HT1080 (cell line): ENCODE results near the gene CX3CR1. TPM values are rescaled to one million over a fixed set of nuclear protein-coding genes. Genes with fewer than 3 reads are reported as not detected.
"Not testable (repeated sequence)": the region's sequence is repeated elsewhere in the genome, so short reads cannot be mapped to it uniquely, and the experiment has no call there.

ENCODE experiments used
- DNase-seq: peaks from one replicate; pipeline ENCODE4 v3.0.0-alpha.2; 2015; ENCODE audit warnings: low read depth
- total RNA-seq: library from RNA; depleted of rRNA; stranded (reverse); fragments of >200 nt; shearing (Covaris generic); gene quantifications from 2 replicates; pipeline ENCODE4 v1.2.3, GENCODE V29; 2014

The CX3CR1 gene
- total RNA-seq, 1 experiment from 2014 or later: not detected

DNA sequence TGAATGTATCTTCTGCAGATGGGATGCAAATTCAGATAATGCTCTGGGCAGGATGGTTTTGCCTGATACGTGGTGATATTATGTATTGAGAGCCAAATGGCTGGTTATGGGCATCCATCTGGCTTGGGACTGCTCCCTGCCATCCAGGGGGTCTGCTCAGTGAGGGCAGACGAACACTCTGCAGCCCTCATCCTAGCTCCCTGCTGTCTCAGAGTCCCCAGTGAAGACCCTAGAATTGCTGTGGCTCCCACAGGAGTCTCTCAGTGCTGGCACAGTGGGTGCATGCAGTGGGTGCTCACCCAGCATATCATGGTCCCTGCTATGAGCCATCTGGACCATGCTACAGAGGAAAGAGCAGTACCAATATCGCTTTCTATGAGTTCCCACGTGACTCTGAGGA is 10.3 kb downstream of the CX3CR1 start:
- DNase-seq: no peak

DNA sequence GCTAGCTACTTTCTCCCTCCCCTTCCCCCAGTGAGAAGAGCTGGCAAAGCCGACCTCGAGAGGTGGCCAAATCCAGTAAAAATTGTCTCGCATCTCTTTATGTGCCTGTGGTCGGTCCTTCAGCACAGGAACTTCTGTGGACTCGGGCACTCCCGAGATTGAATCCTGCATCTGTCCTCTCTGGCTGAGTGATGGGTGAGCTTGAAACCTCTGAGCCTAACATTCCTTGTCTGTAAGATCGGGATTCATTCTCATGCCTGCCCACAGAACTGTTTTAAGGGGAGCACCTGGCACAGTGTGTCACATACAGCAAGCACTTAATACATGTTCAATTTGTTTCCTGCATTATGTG is 11.3 kb downstream of the CX3CR1 start:
- no peak for DNase-seq

DNA sequence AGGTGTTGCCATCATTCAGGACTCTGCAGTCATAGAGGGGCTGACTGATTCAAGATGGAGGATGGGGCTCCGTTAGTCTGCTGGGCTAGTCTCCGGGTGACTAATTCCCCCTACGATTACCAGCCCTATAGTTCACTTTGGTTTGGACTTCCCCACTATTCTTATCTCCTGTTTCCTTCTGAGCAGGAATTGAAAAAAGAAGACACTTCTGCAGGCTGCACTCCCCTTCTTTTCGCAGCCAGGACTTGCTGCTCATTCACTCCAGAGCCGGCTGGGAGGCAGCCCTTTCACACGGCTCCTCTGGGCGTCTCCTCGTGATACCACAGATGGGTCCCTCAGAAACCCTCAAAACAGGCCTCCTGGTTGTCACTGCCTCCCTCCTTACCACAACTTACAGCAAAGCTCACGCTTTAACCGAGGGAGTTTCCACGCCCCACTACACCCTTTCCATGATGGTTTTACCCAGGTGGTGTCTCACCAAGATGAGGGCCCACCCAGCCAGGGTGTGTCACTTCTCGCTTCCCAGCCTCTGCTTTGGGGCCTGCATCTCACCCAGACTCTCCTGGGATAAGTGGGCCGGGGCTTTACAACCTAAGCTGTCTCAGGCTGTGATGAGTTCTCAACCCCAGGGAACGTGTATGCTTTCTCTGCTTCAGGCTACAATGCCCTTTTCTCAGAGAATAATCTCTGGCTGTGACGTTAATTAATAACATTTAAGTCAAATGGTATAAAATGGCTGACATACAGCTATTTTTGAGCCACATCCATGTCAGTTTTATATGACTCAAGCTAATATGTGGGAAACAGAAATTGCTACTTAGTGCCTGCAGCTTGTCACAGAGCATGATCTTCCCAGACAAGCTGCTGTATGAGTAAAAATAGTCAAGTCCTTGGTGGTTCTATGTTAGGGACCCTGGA is 11.9 kb downstream of the CX3CR1 start:
- DNase-seq: no peak

DNA sequence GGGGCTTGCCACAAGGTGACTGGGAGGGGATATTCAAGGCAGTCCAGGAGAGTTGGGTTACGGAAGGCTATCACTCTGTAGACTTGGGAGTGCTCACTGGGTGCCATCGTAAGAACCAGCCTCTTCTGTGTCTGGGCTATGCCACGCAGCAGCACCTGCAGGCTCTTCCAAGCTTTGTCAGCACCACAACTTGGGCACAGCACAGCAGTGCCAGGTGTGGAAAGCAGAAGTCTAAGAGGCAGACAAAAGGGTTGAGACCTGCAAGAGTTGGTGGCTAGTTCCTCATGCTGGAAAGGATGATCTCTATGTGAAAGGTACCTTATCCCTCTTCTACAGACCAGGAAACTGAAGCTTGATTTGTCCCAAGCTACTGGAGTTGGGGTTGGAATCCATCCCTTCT is 15.8 kb downstream of the CX3CR1 start:
- DNase-seq: no peak

DNA sequence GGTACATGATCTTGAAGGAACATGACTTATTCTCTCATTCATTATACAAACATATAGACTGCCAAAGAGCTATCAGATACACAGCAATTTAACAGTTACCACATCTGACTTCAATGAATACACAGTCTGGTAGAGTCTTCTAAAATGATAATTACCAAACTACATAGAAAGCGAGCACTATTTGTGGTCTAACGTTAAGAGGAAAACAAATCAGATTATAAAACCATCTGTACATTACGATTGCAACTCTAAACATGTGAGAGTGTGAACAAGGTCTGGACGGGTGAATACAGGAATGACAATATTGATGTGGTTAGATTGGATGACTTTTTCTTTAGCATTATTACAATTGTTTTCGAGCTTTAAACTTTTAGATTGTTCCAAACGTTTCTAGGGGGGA is 16.3 kb downstream of the CX3CR1 start:
- DNase-seq: no peak

DNA sequence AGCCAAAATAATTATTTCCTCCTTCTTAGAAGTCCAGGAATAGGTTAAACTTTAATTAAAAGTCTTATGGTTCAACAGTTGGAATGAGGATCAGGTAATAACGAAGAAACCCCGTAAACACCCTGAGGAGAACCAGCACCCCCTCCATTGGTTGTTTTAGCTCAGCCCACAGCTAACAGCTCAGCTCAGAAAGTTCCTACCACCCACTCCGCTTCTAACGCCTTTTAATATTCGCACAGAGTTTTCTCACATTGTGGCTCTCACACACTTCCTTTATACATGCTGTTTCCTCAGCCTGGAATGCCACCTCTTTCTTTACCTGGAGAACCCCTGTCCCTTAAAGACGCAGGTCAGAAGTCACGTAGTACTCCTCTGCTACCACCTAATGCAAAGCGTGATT is 17.0 kb downstream of the CX3CR1 start:
- DNase-seq: no peak

DNA sequence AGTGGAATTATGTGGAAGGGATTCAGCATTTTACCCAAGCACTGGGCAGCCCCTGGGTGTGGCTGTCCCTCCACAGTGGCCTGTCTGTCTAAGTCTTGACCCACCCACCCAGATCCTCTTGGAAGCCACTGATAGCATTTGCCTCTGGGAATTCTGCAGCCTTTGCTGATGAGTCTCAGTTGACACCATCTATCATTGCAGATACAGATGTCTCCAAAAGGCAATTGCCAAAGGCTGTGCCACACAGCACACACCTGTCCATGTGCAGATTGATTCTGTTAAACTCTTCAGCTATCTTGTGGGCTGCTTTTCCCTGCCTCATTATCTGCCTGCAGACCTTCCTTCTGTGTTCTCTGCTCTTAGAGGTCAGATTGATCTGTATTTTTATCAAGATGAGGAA is 18.1 kb downstream of the CX3CR1 start:
- no peak for DNase-seq

DNA sequence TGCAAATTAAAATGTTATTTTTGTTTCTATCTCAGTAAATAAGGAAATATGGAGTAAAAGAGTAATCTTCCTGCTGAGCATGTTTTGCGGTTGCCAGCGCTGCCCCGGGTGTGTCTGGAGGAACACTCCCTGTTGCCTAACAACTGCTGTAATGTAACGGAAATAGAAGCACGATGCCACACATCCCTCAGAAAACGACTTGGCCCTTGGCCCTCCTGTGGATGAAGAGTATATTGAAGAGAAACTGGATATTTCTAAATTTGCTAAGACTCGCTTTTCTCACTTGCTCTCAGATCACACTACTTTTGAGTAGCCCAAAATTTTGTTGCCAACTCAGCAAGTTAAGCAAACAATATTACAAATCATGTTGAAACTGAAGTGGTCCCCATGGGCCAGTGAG is 18.9 kb downstream of the CX3CR1 start:
- DNase-seq: peak; percentile 83

DNA sequence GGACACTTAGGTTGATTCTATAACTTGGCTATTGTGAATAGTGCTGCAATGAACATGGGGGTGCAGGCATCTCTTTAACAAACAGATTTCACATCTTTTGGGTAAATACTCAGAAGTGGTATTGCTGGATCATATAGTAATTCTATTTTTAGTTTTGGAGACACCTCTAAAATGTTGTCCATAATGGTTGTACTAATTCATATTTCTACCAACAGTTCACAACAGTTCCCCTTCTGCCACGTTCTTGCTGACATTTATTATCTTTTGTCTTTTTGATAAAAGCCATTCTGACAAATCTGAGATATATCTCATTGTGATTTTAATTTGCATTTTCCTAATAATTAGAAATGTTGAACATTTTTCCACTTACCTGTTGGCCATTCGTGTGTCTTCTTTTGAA is 19.5 kb downstream of the CX3CR1 start:
- no peak for DNase-seq

DNA sequence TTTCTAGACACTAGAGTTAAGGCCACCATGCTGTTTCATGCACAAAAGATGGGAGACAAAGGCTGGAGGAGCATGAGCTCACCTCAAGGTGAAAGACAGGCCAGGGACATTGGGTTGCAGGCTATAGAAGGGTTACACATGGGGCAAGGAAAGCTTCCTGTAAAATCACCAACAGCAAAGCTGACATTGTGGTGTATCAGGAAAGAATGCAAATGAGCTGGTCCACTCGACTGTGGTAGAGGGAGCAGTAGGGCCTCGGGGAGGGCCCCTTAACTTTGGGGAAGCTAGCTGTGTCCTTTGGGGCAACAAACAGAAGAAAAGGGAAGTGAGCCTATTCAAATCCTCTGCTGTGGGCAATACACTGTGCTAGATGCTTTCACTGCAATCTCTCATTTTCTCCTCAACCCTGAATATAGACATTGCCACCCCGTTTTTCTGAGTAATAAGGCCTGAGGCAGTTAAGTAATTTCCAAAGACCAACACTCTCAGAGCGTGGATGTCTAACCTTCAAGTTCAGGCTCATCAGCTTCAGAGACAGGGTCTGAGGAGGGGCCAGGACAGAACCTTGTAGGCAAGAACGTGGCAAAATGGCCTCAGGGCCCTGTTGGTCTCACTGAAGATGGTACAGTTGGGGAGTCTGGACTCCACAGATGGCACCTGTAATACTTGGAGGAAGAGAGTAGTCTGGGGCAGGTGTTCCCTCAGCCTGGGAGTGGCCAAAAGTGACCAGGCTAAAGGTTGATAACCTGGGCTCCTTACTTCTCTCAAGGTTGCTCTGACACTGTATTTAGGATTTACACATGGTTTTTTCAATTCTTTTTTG is 24.1 kb downstream of the CX3CR1 start:
- no peak for DNase-seq

DNA sequence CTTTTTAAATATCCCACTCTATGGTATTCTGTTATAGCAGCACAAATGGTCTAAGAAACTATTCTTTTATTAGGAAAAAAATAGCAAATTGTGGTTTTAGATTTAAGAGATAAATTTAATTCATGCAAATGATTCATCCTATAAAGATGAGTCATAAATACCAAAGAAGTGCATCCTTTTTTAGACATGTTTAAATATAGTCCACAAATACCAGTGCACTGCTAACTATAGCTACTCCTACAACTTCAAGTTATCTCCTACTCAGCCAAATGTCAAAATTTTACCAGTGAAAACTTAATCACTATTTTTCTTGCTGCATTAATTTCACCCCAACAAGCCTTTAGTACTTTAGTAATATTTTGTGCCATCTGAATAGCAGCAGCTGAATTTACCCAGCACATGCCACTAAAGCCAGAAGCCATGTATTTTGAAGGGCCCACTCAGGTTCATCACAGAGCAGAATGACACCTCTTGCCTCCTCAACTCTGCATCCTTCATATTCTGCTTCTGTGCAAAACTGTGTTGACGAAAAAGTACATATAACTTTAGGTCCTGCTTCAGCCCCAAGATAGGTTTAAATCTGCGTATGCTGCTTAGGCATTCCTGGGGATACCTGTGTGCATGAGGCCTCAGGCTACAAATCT is 24.9 kb downstream of the CX3CR1 start:
- DNase-seq: peak; percentile 40

DNA sequence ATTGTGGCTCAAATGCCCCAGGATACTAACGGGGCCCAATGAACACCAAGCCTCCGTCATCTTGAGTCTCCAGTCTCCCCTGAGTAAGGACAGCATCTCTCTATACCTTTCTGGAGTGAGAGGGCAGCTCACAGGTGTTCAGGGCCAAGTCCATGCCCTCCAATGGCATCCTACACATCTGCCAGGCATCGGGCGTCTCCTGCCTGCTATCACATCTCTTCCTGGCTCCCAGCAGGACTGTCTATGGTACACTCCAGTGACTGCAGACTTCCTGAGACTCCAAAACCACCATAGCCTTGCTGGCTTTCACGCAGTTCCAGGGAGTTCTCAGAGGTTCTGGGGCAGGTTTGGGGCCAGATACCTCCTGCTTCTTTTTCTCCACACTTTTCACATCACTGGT is 28.3 kb downstream of the CX3CR1 start:
- no peak for DNase-seq

DNA sequence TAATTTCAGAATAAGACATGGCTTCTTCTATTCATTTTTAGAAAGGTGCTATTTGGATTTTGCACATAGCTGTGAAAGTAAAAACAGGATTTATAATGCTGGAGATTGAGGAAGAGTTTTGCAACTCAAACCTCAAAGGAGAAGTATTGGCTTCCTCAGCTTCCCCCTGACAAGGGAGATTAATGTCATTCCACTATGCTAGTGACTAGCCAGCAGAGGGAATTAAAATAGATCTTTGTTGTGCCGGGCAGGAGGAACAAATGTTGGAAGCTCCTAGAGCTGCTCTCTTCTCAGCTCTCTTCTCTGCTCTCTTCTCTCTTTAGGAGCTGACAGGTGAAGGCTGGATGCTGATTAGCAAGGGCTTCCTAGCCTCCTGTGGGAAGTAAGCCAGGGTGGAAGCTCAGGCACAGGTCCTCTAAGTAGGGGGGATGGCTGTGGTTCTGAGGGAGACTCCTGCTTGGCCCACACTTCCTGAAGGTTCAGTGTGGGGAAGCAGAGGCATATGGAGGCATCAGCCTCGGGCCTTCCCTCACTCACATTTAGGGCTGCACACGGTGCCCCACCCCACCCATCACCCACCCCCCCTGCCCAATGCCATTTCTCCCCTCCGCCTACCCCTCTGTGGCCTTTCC is 29.6 kb downstream of the CX3CR1 start:
- no peak for DNase-seq

DNA sequence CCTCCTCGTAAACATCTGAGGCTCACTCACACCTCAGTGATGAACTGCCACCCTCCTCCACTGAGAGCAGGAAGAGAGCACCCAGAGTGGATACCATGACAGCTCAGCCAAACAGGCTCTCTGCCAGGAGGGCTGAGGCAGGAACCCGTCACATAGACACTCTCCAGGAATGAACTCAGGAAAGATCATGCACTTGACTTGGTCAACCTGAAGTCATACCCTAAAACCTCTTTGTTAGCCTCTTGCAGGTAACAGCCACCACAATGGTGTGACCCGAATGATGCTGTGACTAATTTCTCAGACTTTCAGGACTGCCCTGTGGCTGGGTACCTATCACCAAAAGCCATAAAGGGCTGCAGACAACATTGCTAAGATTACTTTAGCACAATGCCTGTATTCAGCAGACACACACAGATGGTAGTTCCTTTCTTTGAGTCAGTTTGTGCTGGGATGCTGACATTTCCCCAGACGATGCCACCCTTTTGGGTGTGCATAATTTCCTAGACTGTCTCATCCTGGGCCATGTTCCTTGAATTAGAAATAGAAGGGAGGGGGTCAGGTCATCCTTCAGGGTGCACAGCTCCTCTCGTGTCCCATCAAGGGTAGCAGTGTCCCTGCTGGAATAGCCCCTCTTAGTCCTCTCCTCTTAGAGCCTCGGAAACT is 30.3 kb downstream of the CX3CR1 start:
- peak; percentile 54 for DNase-seq

DNA sequence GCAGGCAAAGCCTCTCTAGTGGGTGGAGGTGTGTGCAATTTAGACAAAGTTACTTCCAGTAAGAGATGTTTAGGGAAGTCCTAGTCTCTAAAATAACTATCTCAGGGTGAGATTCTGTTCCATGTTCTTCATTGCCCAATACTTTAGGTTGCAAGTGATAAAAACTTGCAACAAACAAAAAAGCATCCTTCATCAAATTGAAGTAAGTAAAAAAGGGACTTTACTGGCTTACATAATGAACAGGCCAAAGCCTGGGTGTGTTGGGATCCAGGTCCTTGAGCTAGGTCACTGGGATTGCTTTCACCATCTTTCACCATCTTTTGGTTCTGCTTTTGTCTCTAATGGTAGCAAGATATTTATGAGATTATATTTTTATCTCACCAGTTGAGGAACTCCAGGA is 38.3 kb downstream of the CX3CR1 start:
- DNase-seq: no peak

DNA sequence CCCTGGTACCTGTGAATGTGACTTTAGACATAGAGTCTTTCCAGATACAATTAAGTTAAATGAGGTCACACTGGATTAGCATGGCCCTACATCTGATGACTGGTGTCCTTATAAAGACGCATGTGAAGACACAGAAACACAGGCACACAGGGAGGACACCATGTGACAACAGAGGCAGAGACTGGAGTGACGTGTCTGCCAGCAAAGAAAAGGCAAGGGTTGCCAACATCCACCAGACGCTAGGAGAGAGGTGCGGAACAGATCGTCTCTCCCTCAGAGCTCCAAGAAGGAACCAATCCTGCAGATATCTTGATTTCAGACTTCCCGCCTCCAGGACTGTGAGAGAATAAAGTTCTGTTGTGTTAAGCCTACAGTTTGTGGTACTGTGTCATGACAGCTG is 42.8 kb downstream of the CX3CR1 start:
- DNase-seq: no peak

DNA sequence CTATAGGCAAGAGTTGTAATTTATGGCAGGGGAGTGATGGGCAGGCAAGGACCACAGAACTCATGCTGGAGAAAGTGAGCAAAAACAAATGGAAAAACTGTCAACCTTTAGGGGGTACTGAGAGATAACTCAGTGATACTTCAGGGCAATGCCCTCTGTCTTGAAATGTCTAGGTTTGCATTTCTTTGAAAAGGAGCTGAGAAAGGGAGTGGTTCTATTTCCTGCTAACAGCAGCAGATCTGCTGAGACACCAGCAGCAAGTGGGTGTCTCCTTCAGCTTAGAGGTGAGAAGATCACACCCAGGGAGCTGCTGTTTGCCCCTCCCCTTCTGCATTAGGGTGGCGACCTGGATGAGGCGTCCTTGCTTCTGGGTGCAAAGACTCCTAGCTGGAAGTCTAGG is 45.2 kb downstream of the CX3CR1 start:
- no peak for DNase-seq

DNA sequence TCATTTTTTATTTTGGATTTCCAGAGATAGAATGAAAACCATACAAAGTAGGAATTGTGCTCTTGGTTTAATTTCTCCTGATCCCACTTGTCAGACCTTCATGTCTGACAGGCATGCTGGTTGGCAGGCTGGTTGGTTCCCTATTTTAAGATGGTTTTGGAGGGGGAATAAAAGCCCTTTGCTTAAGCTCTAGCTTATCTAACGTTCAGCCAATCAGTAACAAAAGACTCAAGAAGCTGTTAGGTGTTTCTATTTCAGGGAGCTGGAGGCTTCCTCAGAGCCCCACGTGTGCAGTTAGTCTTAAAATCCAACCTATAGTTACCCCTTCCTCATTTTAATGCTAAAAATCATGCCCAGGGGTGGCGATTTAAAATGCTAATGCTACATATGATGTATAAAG is 47.0 kb downstream of the CX3CR1 start:
- no peak for DNase-seq

DNA sequence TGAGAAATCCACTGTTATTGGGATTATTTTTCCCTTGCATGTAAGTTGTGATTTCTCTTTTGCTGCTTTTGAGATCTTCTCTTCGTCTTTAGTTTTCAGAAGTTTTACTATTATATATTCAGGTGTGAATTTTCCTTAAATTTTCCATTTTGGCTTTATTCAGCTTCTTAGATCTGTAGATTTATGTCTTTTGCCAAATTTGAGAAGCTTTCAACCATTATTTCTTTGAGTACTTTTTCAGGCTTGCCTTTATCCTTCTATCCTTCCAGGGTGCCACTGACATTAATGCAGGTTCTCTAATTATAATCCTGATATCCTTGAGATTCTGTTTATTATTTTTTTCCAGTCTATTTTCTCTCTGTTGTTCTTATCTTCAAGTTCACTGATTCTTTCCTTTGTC is 49.4 kb downstream of the CX3CR1 start:
- DNase-seq: no peak

DNA sequence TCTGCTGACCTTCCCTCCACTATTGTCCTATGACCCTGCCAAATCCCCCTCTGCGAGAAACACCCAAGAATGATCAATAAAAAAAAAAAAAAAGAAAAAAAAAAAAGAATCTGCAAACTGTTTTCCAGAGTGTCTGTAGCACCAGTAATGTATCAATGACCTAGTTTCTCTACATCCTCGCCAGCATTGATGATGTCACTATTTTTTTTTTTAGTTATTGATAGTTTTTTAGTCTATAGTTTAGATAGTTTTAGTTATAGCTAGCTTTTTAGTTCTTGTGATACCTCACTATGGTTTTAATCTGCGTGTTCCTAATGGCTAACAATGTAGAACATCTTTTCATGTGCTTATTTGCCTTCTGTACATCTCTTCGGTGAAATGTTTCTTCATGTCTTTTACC is 51.3 kb downstream of the CX3CR1 start:
- no peak for DNase-seq

DNA sequence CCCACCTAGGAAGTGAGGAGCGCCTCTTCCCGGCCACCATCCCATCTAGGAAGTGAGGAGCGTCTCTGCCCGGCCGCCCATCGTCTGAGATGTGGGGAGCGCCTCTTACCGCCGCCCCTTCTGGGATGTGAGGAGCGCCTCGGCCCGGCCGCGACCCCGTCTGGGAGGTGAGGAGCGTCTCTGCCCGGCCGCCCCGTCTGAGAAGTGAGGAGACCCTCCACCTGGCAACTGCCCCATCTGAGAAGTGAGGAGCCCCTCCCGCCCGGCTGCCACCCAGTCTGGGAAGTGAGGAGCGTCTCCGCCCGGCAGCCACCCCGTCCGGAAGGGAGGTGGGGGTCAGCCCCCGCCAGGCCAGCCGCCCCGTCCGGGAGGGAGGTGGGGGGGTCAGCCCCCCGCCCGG is 52.2 kb downstream of the CX3CR1 start:
- not testable (repeated sequence) for DNase-seq
